GM12878 (cell line): Measurements from ENCODE around the gene MAP2K1. TPM values are rescaled to one million over a fixed set of nuclear protein-coding genes. Genes with fewer than 3 reads are reported as not detected.
A peak's percentile ranks its signal among the peaks of the same experiment; 100 is the strongest.
"Not testable (repeated sequence)": the region's sequence is repeated elsewhere in the genome, so short reads cannot be mapped to it uniquely, and the experiment has no call there.

Experiments
- ATAC-seq: fragments of 200-7000 bp; cut with Tn5 transposase; 3 replicates; pipeline ENCODE4 v1.9.1; 2020; ENCODE audit warnings: mild to moderate bottlenecking, moderate library complexity
- BruUV-seq: library from RNA; stranded (reverse); fragments of 400-500 nt; replicated peaks from 2 replicates; lab custom pipeline; 2021; lab: Mats Ljungman, UMichigan
- CTCF ChIA-PET: fragments of 300-600 bp; sonication (Branson Sonifier 250); formaldehyde crosslinking; extraction: SDS; loops from one replicate; lab custom pipeline; 2021; ENCODE audit warnings: inconsistent platforms; lab: Yijun Ruan, JAX
- POLR2A ChIA-PET: fragments of 350-600 bp; formaldehyde crosslinking; extraction: SDS; loops from one replicate; lab custom pipeline; 2021; ENCODE audit warnings: inconsistent platforms; lab: Charles Lee
- RAD21 ChIA-PET: fragments of 300-600 bp; sonication (Branson Sonifier 250); formaldehyde crosslinking; loops from one replicate; lab custom pipeline; 2023; ENCODE audit warnings: antibody characterized with exemption; ENCODE audit not compliant: unreplicated experiment; lab: Charles Lee
- SMC1A ChIA-PET: fragments of 300-600 bp; sonication (Branson Sonifier 250); formaldehyde crosslinking; loops from one replicate; lab custom pipeline; 2023; ENCODE audit not compliant: unreplicated experiment, uncharacterized antibody; lab: Charles Lee
- DNase-seq: peaks from one replicate; pipeline ENCODE4 v3.0.0-alpha.2; 2011; ENCODE audit warnings: low read depth, low spot score
- FAIRE-seq: peaks from 3 replicates; lab custom pipeline; 2011; peaks lifted over from hg19 to GRCh38; lab: Jason Lieb, UNC
- H2AFZ ChIP-seq: 2 replicates; pipeline ENCODE4 v1.6.0; 2011; ENCODE audit warnings: low read depth, low read length, control low read depth; ENCODE audit not compliant: control insufficient read depth
- H3K27ac ChIP-seq: 2 replicates; pipeline ENCODE4 v1.5.1; 2011; ENCODE audit warnings: control low read depth; ENCODE audit not compliant: control insufficient read depth, insufficient read depth
- H3K27me3 ChIP-seq, 2 experiments: replicated peaks in 1 of 2; 2 replicates each; pipeline versions ENCODE4 v1.6.0 to v1.6.1; 2011; ENCODE audit warnings: low read length in 1 of 2; ENCODE audit not compliant: control insufficient read depth in 2 of 2, insufficient read depth in 2 of 2
- H3K36me3 ChIP-seq, 2 experiments: 2 replicates each; pipeline ENCODE4 v1.5.1; 2011; ENCODE audit warnings: low read length in 1 of 2; ENCODE audit not compliant: control insufficient read depth in 2 of 2, insufficient read depth in 2 of 2
- H3K4me1 ChIP-seq: 2 replicates; pipeline ENCODE4 v1.6.1; 2011; ENCODE audit warnings: mild to moderate bottlenecking, low read length, moderate library complexity, mixed read lengths; ENCODE audit not compliant: control insufficient read depth, insufficient read depth
- H3K4me2 ChIP-seq: 2 replicates; pipeline ENCODE4 v1.6.0; 2011; ENCODE audit warnings: control low read depth; ENCODE audit not compliant: control insufficient read depth, insufficient read depth
- H3K4me3 ChIP-seq: fragments of 200-600 bp; sonication (generic); 2 replicates; pipeline ENCODE4 v1.5.1; 2016
- H3K79me2 ChIP-seq: 2 replicates; pipeline ENCODE4 v1.6.0; 2011; ENCODE audit warnings: low read length; ENCODE audit not compliant: control insufficient read depth, insufficient read depth
- H3K9ac ChIP-seq: 2 replicates; pipeline ENCODE4 v1.8.0; 2011; ENCODE audit warnings: low read length, control low read depth, mixed read lengths; ENCODE audit not compliant: control insufficient read depth, insufficient read depth
- H3K9me3 ChIP-seq: replicated peaks from 3 replicates; pipeline ENCODE4 v1.5.1; 2011; ENCODE audit warnings: mild to moderate bottlenecking, low read length; ENCODE audit not compliant: control insufficient read depth, insufficient read depth
- H4K20me1 ChIP-seq: 2 replicates; pipeline ENCODE4 v1.6.0; 2011; ENCODE audit not compliant: control insufficient read depth, insufficient read depth
- CREB1 ChIP-seq: IDR thresholded peaks from 2 replicates; pipeline ENCODE4 v1.6.1; 2012; ENCODE audit warnings: low read depth, mild to moderate bottlenecking, inconsistent platforms
- EZH2 ChIP-seq: IDR thresholded peaks from 2 replicates; pipeline ENCODE4 v1.6.1; 2012; ENCODE audit warnings: low read depth, mild to moderate bottlenecking, control low read depth, inconsistent platforms, low read length, borderline replicate concordance; ENCODE audit not compliant: control insufficient read depth
- LARP7 ChIP-seq: fragments of 450-650 bp; IDR thresholded peaks from 2 replicates; pipeline ENCODE4 v1.6.1; 2017; ENCODE audit warnings: mild to moderate bottlenecking
- RCOR1 ChIP-seq: conservative IDR thresholded peaks from 2 replicates; pipeline ENCODE4 v1.6.1; 2012; ENCODE audit warnings: low read depth, low read length, improper control_type of control experiment
- RUNX3 ChIP-seq: IDR thresholded peaks from 2 replicates; pipeline ENCODE4 v1.6.1; 2012; ENCODE audit warnings: low read length, inconsistent platforms
- ZNF384 ChIP-seq: IDR thresholded peaks from 2 replicates; pipeline ENCODE4 v1.6.1; 2012; ENCODE audit warnings: low read depth, mild to moderate bottlenecking, low read length, improper control_type of control experiment, borderline replicate concordance
- WGBS: methylation state at CpG from one replicate; pipeline ENCODE4 v1.1.6; 2016; ENCODE audit warnings: low lambda C conversion rate; ENCODE audit not compliant: insufficient replicate concordance, insufficient coverage; ENCODE audit errors: missing lambda C conversion rate; 5-methylcytosine and 5-hydroxymethylcytosine counted together
- in situ Hi-C: fragments of 300-500 bp; cut with MboI; formaldehyde crosslinking; loops from 9 replicates; pipeline ENCODE4 v1.14.3; 2018; ENCODE audit warnings: mixed read lengths
- intact Hi-C: fragments of 100-400 bp; cut with micrococcal nuclease; formaldehyde crosslinking; loops from one replicate; pipeline ENCODE4 v1.14.2; 2022; ENCODE audit not compliant: unreplicated experiment
- polyA plus RNA-seq, 11 experiments: library from polyadenylated mRNA; depleted of rRNA in 4 of 11; unstranded in 6 of 11; stranded (reverse) in 5 of 11; fragments of >200 nt; fragmentation: Nextera tagmentation in 4 of 11; fragmentation: Illumina TruSeq in 1 of 11; extraction: Ambion mirVana in 4 of 11; extraction: Trizol in 1 of 11; gene quantifications; 1 replicate in 1 of 11; 2 replicates in 10 of 11; pipeline versions ENCODE4 v1.2.1 to v1.2.3, GENCODE V29; 2011 to 2016; ENCODE audit warnings: inconsistent platforms in 2 of 11, missing spikeins in 2 of 11, low read depth in 1 of 11
- total RNA-seq, 4 experiments: library from RNA; depleted of rRNA in 3 of 4; stranded (reverse); fragments of >200 nt in 3 of 4; fragmentation: Illumina TruSeq in 1 of 4; extraction: Trizol in 1 of 4; gene quantifications; 2 replicates each; pipeline versions ENCODE4 v1.2.1 to v1.2.3, GENCODE V29; 2013 to 2021
- TF ChIP-seq, protein P1 (sequence below): fragments of 450-650 bp; IDR thresholded peaks from 2 replicates; pipeline ENCODE4 v1.6.1; 2017; ENCODE audit warnings: low read depth, mild to moderate bottlenecking, moderate library complexity

The MAP2K1 gene
- total and polyA plus RNA-seq, 10 of the 15 experiments (the other 5 are each of a cell fraction or from before 2014, with no cell fraction given), result 11.2 to 112 (median 56.6) TPM

DNA sequence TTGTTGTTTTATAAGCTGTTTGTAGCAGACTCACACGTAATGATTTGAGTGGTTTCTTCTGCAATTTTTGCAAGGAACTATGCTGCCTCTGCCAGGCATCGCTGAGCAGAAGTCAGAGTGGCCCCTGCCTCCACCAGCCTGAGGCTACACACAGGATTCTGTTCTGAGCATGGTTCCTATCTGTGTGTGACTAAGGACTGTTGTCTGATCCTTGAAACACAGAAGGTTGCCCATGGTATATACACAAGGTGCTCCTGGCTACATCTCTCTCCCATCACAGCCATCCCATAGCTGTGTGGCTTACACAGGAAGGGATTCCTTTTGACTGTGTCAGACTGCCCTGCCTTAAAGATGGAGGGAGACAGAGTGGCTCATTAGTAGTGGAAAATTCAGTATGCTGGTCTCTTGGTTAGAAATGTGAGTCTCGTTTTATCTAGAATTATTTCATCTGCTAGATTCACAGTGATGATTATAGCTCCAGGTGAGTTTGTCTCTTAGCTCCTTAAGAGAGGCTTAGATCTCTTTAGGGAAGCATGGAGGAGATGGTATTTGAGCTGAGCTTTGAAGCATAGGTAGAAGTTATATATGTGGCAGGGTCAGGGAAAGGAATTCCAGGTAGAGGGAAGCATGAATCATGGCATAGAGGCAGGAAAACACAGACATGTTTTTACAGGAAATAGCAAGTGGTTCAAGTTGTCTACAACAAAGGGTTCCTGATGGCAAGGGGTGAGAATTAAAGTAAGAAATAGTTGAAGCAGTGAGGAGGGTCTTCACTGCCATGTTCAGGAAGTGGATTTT is 73.3 kb downstream of the MAP2K1 start:
- ChIA-PET RAD21 (interaction anchor here (0.7 to 1.3 kb wide), 2 partner anchors 14 to 32 kb away, joined by 3 to 5 read pairs; no protein-coding TSS in a partner anchor), CTCF (interaction anchor here (1.0 to 1.9 kb wide), 2 partner anchors 32 to 38 kb away, joined by 5 read pairs; partner anchors contain the start of gene SNAPC5), SMC1A (interaction anchor here (0.7 to 2.3 kb wide), 4 partner anchors 10 to 44 kb away, joined by 3 to 7 read pairs (median 5); no protein-coding TSS in a partner anchor), POLR2A (interaction anchor here (0.5 to 0.7 kb wide), 2 partner anchors 12 to 24 kb away, joined by 3 read pairs; no protein-coding TSS in a partner anchor)
- H3K4me2 ChIP-seq, result no peak overlapping the region
- intact Hi-C loops (no loop called here), in situ Hi-C loops (no loop called here)
- no peaks in the 10 kb centered on the region for H3K27me3 ChIP-seq
- 51% methylated on average over 3 of the region's 3 CpGs for WGBS
- H3K9ac ChIP-seq, result no peak overlapping the region
- no peaks in the 10 kb centered on the region for H4K20me1 ChIP-seq
- no peak overlapping the region for H2AFZ ChIP-seq
- H3K4me1 ChIP-seq, result no peaks in the 10 kb centered on the region
- H3K36me3 ChIP-seq, result peaks cover 0 to 28% of the 10 kb centered on the region in 2 experiments
- ATAC-seq (no peak), DNase-seq (no peak), FAIRE-seq (peak; percentile 7)
- TSS peak; percentile 16 for BruUV-seq
- H3K79me2 ChIP-seq, result no peaks in the 10 kb centered on the region
- TF ChIP-seq, protein P1, sequence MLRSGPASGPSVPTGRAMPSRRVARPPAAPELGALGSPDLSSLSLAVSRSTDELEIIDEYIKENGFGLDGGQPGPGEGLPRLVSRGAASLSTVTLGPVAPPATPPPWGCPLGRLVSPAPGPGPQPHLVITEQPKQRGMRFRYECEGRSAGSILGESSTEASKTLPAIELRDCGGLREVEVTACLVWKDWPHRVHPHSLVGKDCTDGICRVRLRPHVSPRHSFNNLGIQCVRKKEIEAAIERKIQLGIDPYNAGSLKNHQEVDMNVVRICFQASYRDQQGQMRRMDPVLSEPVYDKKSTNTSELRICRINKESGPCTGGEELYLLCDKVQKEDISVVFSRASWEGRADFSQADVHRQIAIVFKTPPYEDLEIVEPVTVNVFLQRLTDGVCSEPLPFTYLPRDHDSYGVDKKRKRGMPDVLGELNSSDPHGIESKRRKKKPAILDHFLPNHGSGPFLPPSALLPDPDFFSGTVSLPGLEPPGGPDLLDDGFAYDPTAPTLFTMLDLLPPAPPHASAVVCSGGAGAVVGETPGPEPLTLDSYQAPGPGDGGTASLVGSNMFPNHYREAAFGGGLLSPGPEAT, result no peak
- TF ChIP-seq CREB1, result no peak
- TF ChIP-seq RUNX3, result no peak
- TF ChIP-seq LARP7, result no peak
- no peak for TF ChIP-seq EZH2
- TF ChIP-seq ZNF384, result no peak
- TF ChIP-seq RCOR1, result no peak
- no peak overlapping the region for H3K4me3 ChIP-seq
- H3K27ac ChIP-seq, result no peak overlapping the region
- H3K9me3 ChIP-seq, result no peaks in the 10 kb centered on the region

DNA sequence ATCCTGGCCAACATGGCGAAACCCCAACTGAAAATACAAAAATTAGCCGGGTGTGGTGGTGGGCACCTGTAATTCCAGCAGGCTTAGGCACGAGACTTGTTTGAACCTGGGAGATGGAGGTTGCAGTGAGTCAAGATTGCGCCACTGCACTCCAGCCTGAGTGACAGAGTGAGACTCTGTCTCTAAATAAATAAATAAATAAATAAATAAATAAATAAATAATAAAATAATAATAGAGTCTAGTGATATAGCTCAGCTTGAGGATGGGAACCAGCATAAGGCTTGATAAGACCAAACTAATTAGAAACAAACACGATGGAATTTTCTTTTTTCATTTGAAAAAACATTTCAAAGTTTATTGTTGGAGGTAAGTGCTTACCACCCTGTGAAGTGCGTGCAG is 74.6 kb downstream of the MAP2K1 start:
- POLR2A ChIA-PET, DNase-seq, intact Hi-C loops, H2AFZ ChIP-seq, H4K20me1 ChIP-seq, H3K9me3 ChIP-seq, H3K79me2 ChIP-seq, H3K4me1 ChIP-seq, FAIRE-seq, H3K27ac ChIP-seq, BruUV-seq, RAD21 ChIA-PET, H3K9ac ChIP-seq, CTCF ChIA-PET, in situ Hi-C loops, H3K27me3 ChIP-seq, H3K4me3 ChIP-seq, ATAC-seq, H3K4me2 ChIP-seq: not testable (repeated sequence)
- SMC1A ChIA-PET, result interaction anchor here (1.3 kb wide), 1 partner anchor 11 kb away, joined by 4 read pairs; no protein-coding TSS in a partner anchor
- WGBS, result 99% methylated on average over 6 of the region's 6 CpGs
- peaks cover 0 to 23% of the 10 kb centered on the region in 2 experiments for H3K36me3 ChIP-seq
